Astrocyte of the spinal cord (primary cell): ENCODE data around the gene ISLR.
A peak's percentile ranks its signal among the peaks of the same experiment; 100 is the strongest.
"Not testable (repeated sequence)": the region's sequence is repeated elsewhere in the genome, so short reads cannot be mapped to it uniquely, and the experiment has no call there.

Experiments
- DNase-seq: peaks from one replicate; pipeline ENCODE4 v3.0.0; 2011; ENCODE audit warnings: low read depth, low spot score
- H3K4me3 ChIP-seq: 2 replicates; pipeline ENCODE4 v1.5.1; 2011; ENCODE audit warnings: low read depth, mild to moderate bottlenecking, low read length, moderate library complexity
- CTCF ChIP-seq: IDR thresholded peaks from 2 replicates; pipeline ENCODE4 v1.5.1; 2012; ENCODE audit warnings: low read depth, mild to moderate bottlenecking, low read length, inconsistent platforms
- in situ Hi-C: cut with HindIII; loops from 2 replicates; pipeline ENCODE4 v1.10.0; 2017; ENCODE audit warnings: low sequenced_read_pairs

The ISLR gene

GRCh38 chr15:74155766-74156417 lies 17.6 kb upstream of the ISLR start:
- H3K4me3 ChIP-seq = no peak overlapping the region
- no peak for TF ChIP-seq CTCF
- no peak for DNase-seq
- in situ Hi-C loops = no loop called here

GRCh38 chr15:74156678-74157411 lies 16.7 kb upstream of the ISLR start:
- peak; percentile 41 for DNase-seq

GRCh38 chr15:74157868-74158827 lies 15.4 kb upstream of the ISLR start:
- no peak for TF ChIP-seq CTCF
- in situ Hi-C loops = no loop called here
- no peak overlapping the region for H3K4me3 ChIP-seq
- DNase-seq = no peak

More at GRCh38 chr15:74156678-74157411, 16.7 kb upstream of the ISLR start:
- in situ Hi-C loops = no loop called here
- TF ChIP-seq CTCF = no peak
- no peak overlapping the region for H3K4me3 ChIP-seq

- H3K4me3 ChIP-seq = no peak overlapping the region
- no peak for DNase-seq
- TF ChIP-seq CTCF = no peak
- in situ Hi-C loops = no loop called here
Measured at GRCh38 chr15:74158855-74159650, 14.5 kb upstream of the ISLR start.

- no peak overlapping the region for H3K4me3 ChIP-seq
- no peak for TF ChIP-seq CTCF
- in situ Hi-C loops = no loop called here
- DNase-seq = no peak
Measured at GRCh38 chr15:74159773-74160172, 13.7 kb upstream of the ISLR start.

- H3K4me3 ChIP-seq, DNase-seq, in situ Hi-C loops: not testable (repeated sequence)
Measured at GRCh38 chr15:74160390-74160789, 13.1 kb upstream of the ISLR start.

GRCh38 chr15:74162195-74162536 lies 11.3 kb upstream of the ISLR start:
- H3K4me3 ChIP-seq, in situ Hi-C loops, DNase-seq: not testable (repeated sequence)
